ENCODE results near the gene EVA1B. TPM values are rescaled to one million over a fixed set of nuclear protein-coding genes. Genes with fewer than 3 reads are reported as not detected.

The EVA1B gene
- total RNA-seq, 6 experiments from 2014 or later: 3.2 to 20.6 (median 5.1) TPM

GRCh38 chr1:36352125-36352909 is 28.9 kb upstream of the EVA1B start:
- Histone ChIP-seq H3K4me1 (no peaks in the 10 kb centered on the region), H3K9me3 (no peaks in the 10 kb centered on the region), H3K36me3 (peaks cover 0 to 71% (median 24%) of the 10 kb centered on the region in 4 donors), H3K4me3 (no peak overlapping the region), H3K27me3 (no peaks in the 10 kb centered on the region), H3K27ac (no peak overlapping the region)
- no peak for TF ChIP-seq POLR2A (IDR thresholded peaks at IDR 0.05)
- TF ChIP-seq, protein P1, sequence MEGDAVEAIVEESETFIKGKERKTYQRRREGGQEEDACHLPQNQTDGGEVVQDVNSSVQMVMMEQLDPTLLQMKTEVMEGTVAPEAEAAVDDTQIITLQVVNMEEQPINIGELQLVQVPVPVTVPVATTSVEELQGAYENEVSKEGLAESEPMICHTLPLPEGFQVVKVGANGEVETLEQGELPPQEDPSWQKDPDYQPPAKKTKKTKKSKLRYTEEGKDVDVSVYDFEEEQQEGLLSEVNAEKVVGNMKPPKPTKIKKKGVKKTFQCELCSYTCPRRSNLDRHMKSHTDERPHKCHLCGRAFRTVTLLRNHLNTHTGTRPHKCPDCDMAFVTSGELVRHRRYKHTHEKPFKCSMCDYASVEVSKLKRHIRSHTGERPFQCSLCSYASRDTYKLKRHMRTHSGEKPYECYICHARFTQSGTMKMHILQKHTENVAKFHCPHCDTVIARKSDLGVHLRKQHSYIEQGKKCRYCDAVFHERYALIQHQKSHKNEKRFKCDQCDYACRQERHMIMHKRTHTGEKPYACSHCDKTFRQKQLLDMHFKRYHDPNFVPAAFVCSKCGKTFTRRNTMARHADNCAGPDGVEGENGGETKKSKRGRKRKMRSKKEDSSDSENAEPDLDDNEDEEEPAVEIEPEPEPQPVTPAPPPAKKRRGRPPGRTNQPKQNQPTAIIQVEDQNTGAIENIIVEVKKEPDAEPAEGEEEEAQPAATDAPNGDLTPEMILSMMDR (IDR thresholded peaks at IDR 0.05): no peak
- intact Hi-C loops (cut with DNase I): no loop called here
- DNase-seq (no peak), ATAC-seq (no peak)
- 52% methylated on average over 4 of the region's 13 CpGs for WGBS (ENCODE audit: insufficient coverage, low coverage, low lambda C conversion rate, missing lambda C conversion rate)

DNA sequence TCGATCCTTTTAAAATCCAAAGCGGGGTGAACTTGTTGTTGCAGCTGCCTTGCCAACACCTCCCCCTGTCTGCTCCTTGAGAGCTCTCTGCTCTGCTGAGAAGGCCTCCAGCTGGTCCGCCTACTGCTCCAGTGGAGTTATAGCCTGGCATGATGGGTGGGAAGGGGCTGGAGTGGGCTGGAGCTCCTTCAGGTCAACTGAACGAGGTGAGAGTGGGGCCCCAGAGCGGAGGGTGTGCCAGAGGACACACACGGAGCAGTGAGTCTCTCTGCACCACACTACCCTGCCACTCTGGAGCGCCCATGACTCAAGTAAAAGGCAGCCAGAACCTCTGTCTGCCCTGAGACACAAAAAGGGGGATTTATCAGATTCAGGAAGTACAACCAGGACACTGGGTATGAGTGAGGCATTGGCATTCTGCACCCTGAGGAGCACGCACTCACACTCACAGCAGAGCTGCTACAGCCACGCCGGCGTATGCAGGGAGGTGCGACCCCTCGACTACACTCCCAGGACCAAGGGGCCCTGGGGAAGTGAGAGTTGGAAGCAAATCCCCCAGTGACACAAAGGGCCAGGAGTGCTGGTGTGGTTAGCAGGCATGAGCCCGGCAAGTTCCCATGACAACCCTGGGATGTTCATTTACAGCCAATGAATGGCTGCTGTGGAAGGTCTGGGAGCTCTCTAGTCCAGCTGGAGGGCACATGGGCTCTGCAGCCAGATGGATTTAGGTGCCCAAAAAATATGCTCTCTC is 28.0 kb upstream of the EVA1B start:
- no peak for TF ChIP-seq POLR2A (IDR thresholded peaks at IDR 0.05)
- TF ChIP-seq, protein P1 (IDR thresholded peaks at IDR 0.05): no peak
- ATAC-seq (peak in 2 of 4 donors; percentile 10 to 12), DNase-seq (no peak)
- WGBS (ENCODE audit: insufficient coverage, low coverage, low lambda C conversion rate, missing lambda C conversion rate): 79% methylated on average over 6 of the region's 14 CpGs
- intact Hi-C loops (cut with DNase I): no loop called here
- peaks cover 0 to 72% (median 25%) of the 10 kb centered on the region in 4 donors for H3K36me3 ChIP-seq
- H3K27ac ChIP-seq: peak overlapping the region in 1 of 3 donors; percentile 29
- no peaks in the 10 kb centered on the region for H3K27me3 ChIP-seq
- H3K4me3 ChIP-seq: no peak overlapping the region
- no peaks in the 10 kb centered on the region for H3K4me1 ChIP-seq
- no peaks in the 10 kb centered on the region for H3K9me3 ChIP-seq

GRCh38 chr1:36350659-36351226 is 27.3 kb upstream of the EVA1B start:
- intact Hi-C loops (cut with DNase I): no loop called here

DNA sequence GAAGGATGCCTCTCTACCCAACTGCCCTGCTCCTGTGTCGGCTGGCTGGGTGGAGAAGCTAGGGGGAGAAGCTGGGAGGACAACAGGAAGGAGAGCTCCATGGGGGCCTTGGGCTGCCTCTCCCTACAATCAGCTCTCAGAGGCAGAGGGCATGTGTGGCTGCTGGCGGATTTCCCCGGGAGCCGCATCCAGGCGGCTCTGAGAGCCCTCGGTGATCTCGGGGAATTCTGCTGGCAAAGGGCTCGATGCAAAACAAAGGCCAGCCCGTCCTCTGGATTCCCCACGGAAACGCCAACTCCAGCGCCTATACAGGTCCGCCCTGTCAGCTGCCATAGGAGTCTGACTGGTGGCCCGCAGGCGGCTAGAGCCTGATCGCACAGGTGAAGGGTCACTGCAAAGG is 26.4 kb upstream of the EVA1B start:
- no peak for ATAC-seq
- no peak for DNase-seq
- Histone ChIP-seq H3K36me3 (peaks cover 0 to 75% (median 22%) of the 10 kb centered on the region in 4 donors), H3K4me1 (no peaks in the 10 kb centered on the region), H3K4me3 (no peak overlapping the region), H3K27me3 (no peaks in the 10 kb centered on the region), H3K9me3 (no peaks in the 10 kb centered on the region), H3K27ac (peak overlapping the region in 1 of 3 donors; percentile 29)
- TF ChIP-seq, protein P1 (IDR thresholded peaks at IDR 0.05): no peak
- no peak for TF ChIP-seq POLR2A (IDR thresholded peaks at IDR 0.05)
- intact Hi-C loops (cut with DNase I): loop anchor here in 1 of 2 donors (10.0 kb wide), 1 partner anchor 75 kb away; no protein-coding TSS in a partner anchor
- 71% methylated on average over 1 of the region's 16 CpGs for WGBS (ENCODE audit: insufficient coverage, low coverage, low lambda C conversion rate, missing lambda C conversion rate)

More at GRCh38 chr1:36350659-36351226, 27.3 kb upstream of the EVA1B start:
- Histone ChIP-seq H3K27me3 (no peaks in the 10 kb centered on the region), H3K9me3 (no peaks in the 10 kb centered on the region), H3K36me3 (peaks cover 0 to 75% (median 28%) of the 10 kb centered on the region in 4 donors), H3K27ac (peak overlapping the region in 1 of 3 donors; percentile 29), H3K4me1 (no peaks in the 10 kb centered on the region), H3K4me3 (no peak overlapping the region)
- DNase-seq (no peak), ATAC-seq (peak; percentile 9 to 43 (median 29))
- TF ChIP-seq POLR2A (IDR thresholded peaks at IDR 0.05): no peak
- TF ChIP-seq, protein P1 (IDR thresholded peaks at IDR 0.05): no peak
- 64% methylated on average over 4 of the region's 13 CpGs for WGBS (ENCODE audit: insufficient coverage, low coverage, low lambda C conversion rate, missing lambda C conversion rate)
